Loucy (cell line): ENCODE measurements around the gene PAX2.

Experiments used
- H2AFZ ChIP-seq: fragments of 200-600 bp; sonication (generic); 2 replicates; pipeline ENCODE4 v1.6.0; 2016; ENCODE audit warnings: antibody characterized with exemption, mild to moderate bottlenecking, low read length, moderate library complexity
- H3F3A ChIP-seq: fragments of 200-600 bp; 2 replicates; pipeline ENCODE4 v1.6.0; 2016; ENCODE audit warnings: antibody characterized with exemption, low read depth, mild to moderate bottlenecking
- H3K27me3 ChIP-seq: fragments of 200-600 bp; sonication (generic); 2 replicates; pipeline ENCODE4 v1.6.1; 2014; ENCODE audit warnings: low read length, mild to moderate bottlenecking; ENCODE audit not compliant: insufficient read depth, poor library complexity, severe bottlenecking
- H3K36me3 ChIP-seq: fragments of 200-600 bp; sonication (generic); 2 replicates; pipeline ENCODE4 v1.6.1; 2016; ENCODE audit warnings: low read length; ENCODE audit not compliant: insufficient read depth
- H3K4me1 ChIP-seq: fragments of 200-600 bp; sonication (generic); 2 replicates; pipeline ENCODE4 v1.5.1; 2014; ENCODE audit warnings: low read length, mild to moderate bottlenecking; ENCODE audit not compliant: insufficient read depth, poor library complexity, severe bottlenecking
- H3K4me2 ChIP-seq: fragments of 200-600 bp; sonication (generic); 2 replicates; pipeline ENCODE4 v1.6.0; 2014; ENCODE audit warnings: antibody characterized with exemption, low read length, low read depth, mild to moderate bottlenecking; ENCODE audit not compliant: poor library complexity, severe bottlenecking
- H3K4me3 ChIP-seq: fragments of 200-600 bp; sonication (generic); 2 replicates; pipeline ENCODE4 v1.5.1; 2014; ENCODE audit warnings: low read length, mild to moderate bottlenecking, mixed read lengths; ENCODE audit not compliant: poor library complexity, severe bottlenecking
- H3K79me2 ChIP-seq: fragments of 200-600 bp; sonication (generic); 2 replicates; pipeline ENCODE4 v1.6.1; 2014; ENCODE audit warnings: low read length; ENCODE audit not compliant: insufficient read depth
- H3K9ac ChIP-seq: fragments of 200-600 bp; sonication (generic); 2 replicates; pipeline ENCODE4 v1.6.0; 2014; ENCODE audit warnings: mild to moderate bottlenecking, low read depth, low read length, moderate library complexity; ENCODE audit not compliant: poor library complexity, severe bottlenecking
- H3K9me2 ChIP-seq: fragments of 200-600 bp; sonication (generic); replicated peaks from 2 replicates; pipeline ENCODE4 v1.6.1; 2016; ENCODE audit warnings: low read depth, low read length, mixed read lengths
- H3K9me3 ChIP-seq: fragments of 200-600 bp; sonication (generic); 2 replicates; pipeline ENCODE4 v1.6.1; 2014; ENCODE audit warnings: mild to moderate bottlenecking, antibody characterized with exemption, low read length, low read depth; ENCODE audit not compliant: insufficient read depth
- H4K20me1 ChIP-seq: fragments of 200-600 bp; sonication (generic); 2 replicates; pipeline ENCODE4 v1.6.0; 2014; ENCODE audit warnings: antibody characterized with exemption, low read length, mild to moderate bottlenecking; ENCODE audit not compliant: insufficient read depth, poor library complexity, severe bottlenecking
- CTCF ChIP-seq: fragments of 200-600 bp; sonication (generic); conservative IDR thresholded peaks from 2 replicates; pipeline ENCODE4 v1.5.1; 2014; ENCODE audit warnings: mild to moderate bottlenecking, antibody characterized with exemption, low read length
- EZH2phosphoT487 ChIP-seq: fragments of 200-600 bp; IDR thresholded peaks from 2 replicates; pipeline ENCODE4 v1.6.1; 2018; ENCODE audit warnings: antibody characterized with exemption, mild to moderate bottlenecking, moderate library complexity, borderline replicate concordance

Gene PAX2

GRCh38 chr10:100859484-100859763 is 114.0 kb downstream of the PAX2 start:
- H3K9me3 ChIP-seq = no peaks in the 10 kb centered on the region
- no peaks in the 10 kb centered on the region for H4K20me1 ChIP-seq
- H2AFZ ChIP-seq = no peak overlapping the region
- H3K4me2 ChIP-seq = no peak overlapping the region
- H3K4me3 ChIP-seq = no peak overlapping the region
- no peak overlapping the region for H3K9ac ChIP-seq
- H3K27me3 ChIP-seq = no peaks in the 10 kb centered on the region
- H3K36me3 ChIP-seq = no peaks in the 10 kb centered on the region
- TF ChIP-seq EZH2phosphoT487 = no peak
- TF ChIP-seq CTCF = no peak
- H3K4me1 ChIP-seq = no peaks in the 10 kb centered on the region
- no peaks in the 10 kb centered on the region for H3K79me2 ChIP-seq
- no peaks in the 10 kb centered on the region for H3K9me2 ChIP-seq
- no peaks in the 10 kb centered on the region for H3F3A ChIP-seq

- TF ChIP-seq EZH2phosphoT487 = no peak
- no peak for TF ChIP-seq CTCF
- Histone ChIP-seq H3F3A (no peaks in the 10 kb centered on the region), H3K9ac (no peak overlapping the region)
These were observed 118.1 kb downstream of the PAX2 start for GRCh38 chr10:100863433-100863832.

GRCh38 chr10:100864036-100864885 is 118.9 kb downstream of the PAX2 start:
- no peaks in the 10 kb centered on the region for H3F3A ChIP-seq
- no peaks in the 10 kb centered on the region for H3K27me3 ChIP-seq

More at GRCh38 chr10:100863433-100863832, 118.1 kb downstream of the PAX2 start:
- Histone ChIP-seq H2AFZ (no peak overlapping the region), H3K9me2 (no peaks in the 10 kb centered on the region), H3K4me3 (no peak overlapping the region), H4K20me1 (no peaks in the 10 kb centered on the region), H3K36me3 (no peaks in the 10 kb centered on the region), H3K79me2 (no peaks in the 10 kb centered on the region), H3K27me3 (no peaks in the 10 kb centered on the region), H3K4me1 (no peaks in the 10 kb centered on the region), H3K4me2 (no peak overlapping the region), H3K9me3 (no peaks in the 10 kb centered on the region)

More at GRCh38 chr10:100864036-100864885, 118.9 kb downstream of the PAX2 start:
- no peaks in the 10 kb centered on the region for H3K9me2 ChIP-seq
- H4K20me1 ChIP-seq = no peaks in the 10 kb centered on the region
- no peak overlapping the region for H3K4me3 ChIP-seq
- H2AFZ ChIP-seq = no peak overlapping the region
- TF ChIP-seq CTCF (no peak), EZH2phosphoT487 (no peak)
- no peaks in the 10 kb centered on the region for H3K9me3 ChIP-seq
- no peak overlapping the region for H3K9ac ChIP-seq
- H3K36me3 ChIP-seq = no peaks in the 10 kb centered on the region
- H3K4me2 ChIP-seq = no peak overlapping the region
- no peaks in the 10 kb centered on the region for H3K4me1 ChIP-seq
- H3K79me2 ChIP-seq = no peaks in the 10 kb centered on the region
